Fibroblast of lung (primary cell): ENCODE results near the gene COL5A2.

Experiments
- EZH2 ChIP-seq: IDR thresholded peaks from 2 replicates; pipeline ENCODE4 v1.5.1; 2012; ENCODE audit warnings: low read length, control low read depth, mild to moderate bottlenecking; ENCODE audit errors: missing control alignments
- TF ChIP-seq, protein P1 (sequence below), 2 donors: IDR thresholded peaks in 1 of 2; conservative IDR thresholded peaks in 1 of 2; 1 replicate in 1 of 2; 2 replicates in 1 of 2; pipeline ENCODE4 v1.5.1; 2011 to 2012; ENCODE audit warnings: low read length in 2 of 2, control low read depth in 1 of 2, inconsistent platforms in 1 of 2, low read depth in 1 of 2, mild to moderate bottlenecking in 1 of 2

DNA sequence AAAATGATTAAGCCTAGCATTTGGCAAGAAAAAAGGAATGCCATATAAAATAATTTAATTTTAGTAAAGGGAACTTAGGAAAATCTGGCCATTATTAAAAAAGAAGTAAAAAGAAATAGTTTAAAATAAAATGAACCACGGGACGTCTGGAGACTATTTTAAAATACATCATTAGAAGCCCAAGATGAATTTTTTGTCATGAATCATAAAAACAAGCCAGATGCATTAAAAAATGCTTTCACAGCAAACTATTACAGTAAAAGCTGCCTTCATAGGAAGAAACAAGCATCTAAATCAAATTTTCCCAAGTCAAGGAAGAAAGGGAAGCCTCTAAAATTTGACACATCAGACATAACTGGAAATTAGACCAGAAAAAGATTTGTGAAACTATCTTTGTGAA is 33.0 kb downstream of the COL5A2 start:
- TF ChIP-seq, protein P1, sequence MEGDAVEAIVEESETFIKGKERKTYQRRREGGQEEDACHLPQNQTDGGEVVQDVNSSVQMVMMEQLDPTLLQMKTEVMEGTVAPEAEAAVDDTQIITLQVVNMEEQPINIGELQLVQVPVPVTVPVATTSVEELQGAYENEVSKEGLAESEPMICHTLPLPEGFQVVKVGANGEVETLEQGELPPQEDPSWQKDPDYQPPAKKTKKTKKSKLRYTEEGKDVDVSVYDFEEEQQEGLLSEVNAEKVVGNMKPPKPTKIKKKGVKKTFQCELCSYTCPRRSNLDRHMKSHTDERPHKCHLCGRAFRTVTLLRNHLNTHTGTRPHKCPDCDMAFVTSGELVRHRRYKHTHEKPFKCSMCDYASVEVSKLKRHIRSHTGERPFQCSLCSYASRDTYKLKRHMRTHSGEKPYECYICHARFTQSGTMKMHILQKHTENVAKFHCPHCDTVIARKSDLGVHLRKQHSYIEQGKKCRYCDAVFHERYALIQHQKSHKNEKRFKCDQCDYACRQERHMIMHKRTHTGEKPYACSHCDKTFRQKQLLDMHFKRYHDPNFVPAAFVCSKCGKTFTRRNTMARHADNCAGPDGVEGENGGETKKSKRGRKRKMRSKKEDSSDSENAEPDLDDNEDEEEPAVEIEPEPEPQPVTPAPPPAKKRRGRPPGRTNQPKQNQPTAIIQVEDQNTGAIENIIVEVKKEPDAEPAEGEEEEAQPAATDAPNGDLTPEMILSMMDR (conservative IDR thresholded peaks at IDR 0.05 in 1 of 2, IDR thresholded peaks at IDR 0.05 in 1 of 2; ENCODE audit: low read depth in 1 of 2, low read length in 2 of 2): no peak
- TF ChIP-seq EZH2: no peak
